ENCODE measurements around the gene SMIM27. TPM values are rescaled to one million over a fixed set of nuclear protein-coding genes. Genes with fewer than 3 reads are reported as not detected.

SMIM27 gene
- total and polyA plus RNA-seq, 2 of the 8 experiments (the other 6 are each of a cell fraction or from before 2014, with no cell fraction given) = 3.6 to 18.1 TPM

DNA sequence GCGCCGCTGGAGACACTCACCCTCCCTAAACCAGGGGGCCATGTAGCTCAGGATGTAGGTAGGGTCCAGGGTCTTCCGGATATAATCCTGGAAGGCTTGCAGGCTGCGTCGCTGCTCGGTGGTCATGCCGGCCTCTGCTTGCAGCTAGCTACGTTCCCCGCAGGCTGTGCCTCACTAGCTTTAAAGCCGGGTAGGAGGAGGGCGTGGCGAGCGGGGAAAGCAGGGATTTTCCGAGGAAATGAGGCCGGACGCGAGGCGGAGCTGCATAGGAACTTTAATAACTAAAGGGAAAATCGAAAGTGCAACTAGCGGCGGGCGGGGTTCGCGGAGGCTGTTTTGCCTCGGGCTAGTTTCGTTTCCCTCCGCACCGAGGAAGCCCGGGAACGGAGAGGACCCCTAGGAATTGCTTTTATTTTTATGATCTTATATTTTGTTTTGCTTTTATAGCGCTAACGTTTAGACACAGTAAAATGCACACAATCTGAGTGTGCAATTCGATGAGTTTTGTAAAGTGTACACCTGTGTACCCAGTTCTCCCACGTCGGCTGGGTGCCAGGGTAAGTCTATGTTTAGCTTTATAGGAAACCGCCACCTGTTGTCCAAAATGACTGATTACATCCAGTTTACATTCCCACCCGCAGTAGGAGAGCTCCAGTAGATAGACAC is 26.0 kb upstream of the SMIM27 start, which contains the start of gene RIGI (continued):
- no peak for TF ChIP-seq CTBP2 (IDR thresholded peaks at IDR 0.05; ENCODE audit: borderline replicate concordance, insufficient read depth, insufficient read length, low read length)
- TF ChIP-seq YY1 (IDR thresholded peaks at IDR 0.05; ENCODE audit: low read depth, low read length) = no peak
- TF ChIP-seq SIN3A (conservative IDR thresholded peaks at IDR 0.05 in 1 of 2, IDR thresholded peaks at IDR 0.05 in 1 of 2; ENCODE audit: low read depth in 1 of 2, low read length in 2 of 2) = no peak
- TF ChIP-seq POLR2A (IDR thresholded peaks at IDR 0.05; ENCODE audit: control extremely low read depth in 1 of 2, low read depth in 2 of 2, low read length in 2 of 2) = peak in 1 of 2 experiments; percentile 74; a peak in 1 of 3 replicates
- TF ChIP-seq TCF12 (IDR thresholded peaks at IDR 0.05; ENCODE audit: low read depth, low read length) = no peak
- TF ChIP-seq SP1 (IDR thresholded peaks at IDR 0.05; ENCODE audit: low read depth, low read length) = 0 out of 2 replicates have a peak, but pooled peaks have one; percentile 17
- no peak for TF ChIP-seq TEAD4 (IDR thresholded peaks at IDR 0.05; ENCODE audit: low read depth, low read length)
- TF ChIP-seq TBP (IDR thresholded peaks at IDR 0.05; ENCODE audit: low read depth, low read length) = 0 out of 2 replicates have a peak, but pooled peaks have one; percentile 39
- TF ChIP-seq CBX8 (IDR thresholded peaks at IDR 0.05; ENCODE audit: borderline replicate concordance, low read depth, low read length) = no peak
- TF ChIP-seq GTF2F1 (IDR thresholded peaks at IDR 0.05; ENCODE audit: borderline replicate concordance, low read depth, low read length) = no peak
- TF ChIP-seq ASH2L (IDR thresholded peaks at IDR 0.05; ENCODE audit: low read length) = peak; percentile 88
- TF ChIP-seq, protein P1, sequence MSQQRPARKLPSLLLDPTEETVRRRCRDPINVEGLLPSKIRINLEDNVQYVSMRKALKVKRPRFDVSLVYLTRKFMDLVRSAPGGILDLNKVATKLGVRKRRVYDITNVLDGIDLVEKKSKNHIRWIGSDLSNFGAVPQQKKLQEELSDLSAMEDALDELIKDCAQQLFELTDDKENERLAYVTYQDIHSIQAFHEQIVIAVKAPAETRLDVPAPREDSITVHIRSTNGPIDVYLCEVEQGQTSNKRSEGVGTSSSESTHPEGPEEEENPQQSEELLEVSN (IDR thresholded peaks at IDR 0.05) = no peak
- no peak for TF ChIP-seq NRF1 (IDR thresholded peaks at IDR 0.05; ENCODE audit: low read depth, low read length)
- no peak for TF ChIP-seq BRCA1 (IDR thresholded peaks at IDR 0.05; ENCODE audit: low read depth, low read length)
- TF ChIP-seq, protein P2, sequence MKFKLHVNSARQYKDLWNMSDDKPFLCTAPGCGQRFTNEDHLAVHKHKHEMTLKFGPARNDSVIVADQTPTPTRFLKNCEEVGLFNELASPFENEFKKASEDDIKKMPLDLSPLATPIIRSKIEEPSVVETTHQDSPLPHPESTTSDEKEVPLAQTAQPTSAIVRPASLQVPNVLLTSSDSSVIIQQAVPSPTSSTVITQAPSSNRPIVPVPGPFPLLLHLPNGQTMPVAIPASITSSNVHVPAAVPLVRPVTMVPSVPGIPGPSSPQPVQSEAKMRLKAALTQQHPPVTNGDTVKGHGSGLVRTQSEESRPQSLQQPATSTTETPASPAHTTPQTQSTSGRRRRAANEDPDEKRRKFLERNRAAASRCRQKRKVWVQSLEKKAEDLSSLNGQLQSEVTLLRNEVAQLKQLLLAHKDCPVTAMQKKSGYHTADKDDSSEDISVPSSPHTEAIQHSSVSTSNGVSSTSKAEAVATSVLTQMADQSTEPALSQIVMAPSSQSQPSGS (IDR thresholded peaks at IDR 0.05; ENCODE audit: low read length) = no peak
- no peak for TF ChIP-seq CHD2 (IDR thresholded peaks at IDR 0.05; ENCODE audit: low read length)
- TF ChIP-seq, protein P3, sequence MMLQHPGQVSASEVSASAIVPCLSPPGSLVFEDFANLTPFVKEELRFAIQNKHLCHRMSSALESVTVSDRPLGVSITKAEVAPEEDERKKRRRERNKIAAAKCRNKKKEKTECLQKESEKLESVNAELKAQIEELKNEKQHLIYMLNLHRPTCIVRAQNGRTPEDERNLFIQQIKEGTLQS (IDR thresholded peaks at IDR 0.05; ENCODE audit: insufficient read depth, low read depth, low read length) = no peak
- TF ChIP-seq SP4 (IDR thresholded peaks at IDR 0.05; ENCODE audit: low read length) = no peak
- TF ChIP-seq HDAC6 (IDR thresholded peaks at IDR 0.05; ENCODE audit: low read depth, low read length) = no peak
- TF ChIP-seq TAF1 (IDR thresholded peaks at IDR 0.05; ENCODE audit: low read depth, low read length) = peak; percentile 71

Data from H1 (cell line).